Measurements from ENCODE around the gene GZF1.

GZF1 gene

DNA sequence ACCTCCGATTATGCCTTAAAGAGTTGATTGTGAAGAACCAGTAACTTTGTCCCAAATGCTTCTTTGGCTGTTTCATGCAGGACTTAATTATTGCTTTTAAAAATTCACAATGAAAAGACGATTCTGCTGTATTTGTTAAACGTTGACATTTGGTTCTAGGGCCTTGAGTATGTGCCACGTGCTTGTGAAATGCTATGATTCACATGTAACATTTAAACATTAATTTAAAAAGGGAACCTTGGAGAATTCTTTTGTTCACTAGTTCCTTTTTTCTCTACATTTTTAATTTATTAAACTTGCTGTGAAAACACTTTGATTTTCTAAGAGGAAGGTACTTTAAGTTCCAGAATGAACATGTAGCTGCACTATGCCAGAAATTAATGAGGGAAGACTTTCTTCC lies 9.5 kb downstream of the GZF1 start:
- Histone ChIP-seq H3K4ac (ENCODE audit: low read depth, low read length) (no peak overlapping the region), H3K23ac (ENCODE audit: low read length) (no peak overlapping the region), H4K8ac (ENCODE audit: low read depth, low read length) (no peak overlapping the region), H3K9ac (ENCODE audit: low read length) (no peak overlapping the region), H2BK15ac (replicated peaks; ENCODE audit: low read depth) (no peak overlapping the region), H3K36me3 (ENCODE audit: control insufficient read depth, insufficient read depth, low read length) (peaks cover 11% of the 10 kb centered on the region), H3K4me2 (ENCODE audit: low read length) (no peak overlapping the region), H3K79me1 (ENCODE audit: low read length) (peaks cover 6% of the 10 kb centered on the region), H3K4me3 (ENCODE audit: low read length) (no peak overlapping the region), H2BK5ac (ENCODE audit: low read length) (no peak overlapping the region), H3K4me1 (ENCODE audit: control insufficient read depth, low read depth, low read length) (no peaks in the 10 kb centered on the region), H4K5ac (ENCODE audit: low read length) (no peak overlapping the region), H2AK5ac (ENCODE audit: low read length) (no peak overlapping the region), H3K18ac (ENCODE audit: low read length) (no peak overlapping the region), H3K27me3 (ENCODE audit: insufficient read depth, low read length, poor library complexity) (no peaks in the 10 kb centered on the region), H3K56ac (ENCODE audit: low read length) (no peak overlapping the region), H2BK120ac (ENCODE audit: low read depth, low read length) (no peak overlapping the region), H3K27ac (ENCODE audit: low read depth, low read length) (no peak overlapping the region), H3K79me2 (ENCODE audit: control insufficient read depth, insufficient read depth, low read length) (peaks cover 8% of the 10 kb centered on the region)
- DNase-seq, result no peak
- WGBS (ENCODE audit: extremely low coverage, insufficient coverage, low lambda C conversion rate), result no CpG with 5 or more reads among the region's 4 CpGs

- Histone ChIP-seq H3K56ac (ENCODE audit: low read length) (no peak overlapping the region), H3K27me3 (ENCODE audit: insufficient read depth, low read length, poor library complexity) (no peaks in the 10 kb centered on the region), H3K36me3 (ENCODE audit: control insufficient read depth, insufficient read depth, low read length) (peaks cover 14% of the 10 kb centered on the region), H2BK120ac (ENCODE audit: low read depth, low read length) (no peak overlapping the region), H2BK5ac (ENCODE audit: low read length) (no peak overlapping the region), H3K4me2 (ENCODE audit: low read length) (no peak overlapping the region), H2AK5ac (ENCODE audit: low read length) (no peak overlapping the region), H2BK15ac (replicated peaks; ENCODE audit: low read depth) (no peak overlapping the region), H3K27ac (ENCODE audit: low read depth, low read length) (no peak overlapping the region), H3K4me1 (ENCODE audit: control insufficient read depth, low read depth, low read length) (no peaks in the 10 kb centered on the region), H3K23ac (ENCODE audit: low read length) (no peak overlapping the region), H3K79me2 (ENCODE audit: control insufficient read depth, insufficient read depth, low read length) (no peaks in the 10 kb centered on the region), H3K9ac (ENCODE audit: low read length) (no peak overlapping the region), H4K5ac (ENCODE audit: low read length) (no peak overlapping the region), H3K4ac (ENCODE audit: low read depth, low read length) (no peak overlapping the region), H3K79me1 (ENCODE audit: low read length) (no peaks in the 10 kb centered on the region), H3K4me3 (ENCODE audit: low read length) (no peak overlapping the region), H3K18ac (ENCODE audit: low read length) (no peak overlapping the region), H4K8ac (ENCODE audit: low read depth, low read length) (no peak overlapping the region)
- WGBS (ENCODE audit: extremely low coverage, insufficient coverage, low lambda C conversion rate), result no CpG with 5 or more reads among the region's 5 CpGs
- DNase-seq, result no peak
Measured at GRCh38 chr20:23374441-23374840, 12.5 kb downstream of the GZF1 start.

GRCh38 chr20:23375827-23376226 lies 13.8 kb downstream of the GZF1 start:
- no peak overlapping the region for H4K8ac ChIP-seq (ENCODE audit: low read depth, low read length)
- no peak overlapping the region for H2BK120ac ChIP-seq (ENCODE audit: low read depth, low read length)
- no peak overlapping the region for H3K4me2 ChIP-seq (ENCODE audit: low read length)
- no peaks in the 10 kb centered on the region for H3K79me2 ChIP-seq (ENCODE audit: control insufficient read depth, insufficient read depth, low read length)
- WGBS (ENCODE audit: extremely low coverage, insufficient coverage, low lambda C conversion rate), result no CpG with 5 or more reads among the region's 5 CpGs
- no peak overlapping the region for H2AK5ac ChIP-seq (ENCODE audit: low read length)
- no peak overlapping the region for H3K18ac ChIP-seq (ENCODE audit: low read length)
- H3K4me1 ChIP-seq (ENCODE audit: control insufficient read depth, low read depth, low read length), result no peaks in the 10 kb centered on the region
- no peak overlapping the region for H3K9ac ChIP-seq (ENCODE audit: low read length)
- no peak overlapping the region for H3K27ac ChIP-seq (ENCODE audit: low read depth, low read length)
- no peak overlapping the region for H2BK15ac ChIP-seq (replicated peaks; ENCODE audit: low read depth)
- H3K56ac ChIP-seq (ENCODE audit: low read length), result no peak overlapping the region
- H3K4me3 ChIP-seq (ENCODE audit: low read length), result no peak overlapping the region
- H3K23ac ChIP-seq (ENCODE audit: low read length), result no peak overlapping the region
- no peaks in the 10 kb centered on the region for H3K27me3 ChIP-seq (ENCODE audit: insufficient read depth, low read length, poor library complexity)
- no peak overlapping the region for H3K4ac ChIP-seq (ENCODE audit: low read depth, low read length)
- no peak overlapping the region for H2BK5ac ChIP-seq (ENCODE audit: low read length)
- peaks cover 13% of the 10 kb centered on the region for H3K36me3 ChIP-seq (ENCODE audit: control insufficient read depth, insufficient read depth, low read length)
- no peak for DNase-seq
- H3K79me1 ChIP-seq (ENCODE audit: low read length), result no peaks in the 10 kb centered on the region
- H4K5ac ChIP-seq (ENCODE audit: low read length), result no peak overlapping the region

- Histone ChIP-seq H2BK15ac (replicated peaks; ENCODE audit: low read depth) (no peak overlapping the region), H4K8ac (ENCODE audit: low read depth, low read length) (no peak overlapping the region), H3K27ac (ENCODE audit: low read depth, low read length) (no peak overlapping the region), H3K23ac (ENCODE audit: low read length) (no peak overlapping the region), H3K4ac (ENCODE audit: low read depth, low read length) (no peak overlapping the region), H2BK5ac (ENCODE audit: low read length) (no peak overlapping the region), H3K36me3 (ENCODE audit: control insufficient read depth, insufficient read depth, low read length) (peaks cover 7% of the 10 kb centered on the region), H4K5ac (ENCODE audit: low read length) (no peak overlapping the region), H2AK5ac (ENCODE audit: low read length) (no peak overlapping the region), H3K56ac (ENCODE audit: low read length) (no peak overlapping the region), H3K4me2 (ENCODE audit: low read length) (no peak overlapping the region), H2BK120ac (ENCODE audit: low read depth, low read length) (no peak overlapping the region), H3K4me1 (ENCODE audit: control insufficient read depth, low read depth, low read length) (no peaks in the 10 kb centered on the region), H3K9ac (ENCODE audit: low read length) (no peak overlapping the region), H3K27me3 (ENCODE audit: insufficient read depth, low read length, poor library complexity) (no peaks in the 10 kb centered on the region), H3K79me2 (ENCODE audit: control insufficient read depth, insufficient read depth, low read length) (no peaks in the 10 kb centered on the region), H3K4me3 (ENCODE audit: low read length) (no peak overlapping the region), H3K18ac (ENCODE audit: low read length) (no peak overlapping the region), H3K79me1 (ENCODE audit: low read length) (peaks cover 4% of the 10 kb centered on the region)
- no peak for DNase-seq
Measured at GRCh38 chr20:23379772-23380171, 17.8 kb downstream of the GZF1 start.

DNA sequence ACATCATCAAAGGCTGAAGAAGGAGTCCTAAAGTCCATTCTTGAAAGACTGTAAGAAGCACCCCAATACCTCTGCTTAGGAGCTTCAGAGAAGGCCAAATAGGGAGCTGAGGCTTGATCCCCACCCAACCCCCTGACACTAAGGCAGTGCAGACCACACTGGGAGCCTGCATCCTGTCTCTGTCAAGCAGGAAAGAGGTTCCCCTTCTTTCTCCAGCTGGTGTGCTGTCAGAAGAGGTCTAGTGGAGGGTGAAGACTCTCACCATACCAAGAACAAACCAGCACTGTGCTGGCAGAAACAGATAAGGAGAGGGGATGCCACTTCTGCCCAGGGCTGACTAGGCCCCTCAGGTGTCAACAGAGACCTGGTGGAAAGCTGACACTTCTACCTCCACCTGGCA lies 19.9 kb downstream of the GZF1 start:
- H3K27ac ChIP-seq (ENCODE audit: low read depth, low read length), result no peak overlapping the region

GRCh38 chr20:23386304-23387117 lies 24.5 kb downstream of the GZF1 start:
- Histone ChIP-seq H3K36me3 (ENCODE audit: control insufficient read depth, insufficient read depth, low read length) (no peaks in the 10 kb centered on the region), H3K4me2 (ENCODE audit: low read length) (no peak overlapping the region), H2BK5ac (ENCODE audit: low read length) (no peak overlapping the region), H3K18ac (ENCODE audit: low read length) (no peak overlapping the region), H2BK120ac (ENCODE audit: low read depth, low read length) (no peak overlapping the region), H3K27me3 (ENCODE audit: insufficient read depth, low read length, poor library complexity) (no peaks in the 10 kb centered on the region), H4K5ac (ENCODE audit: low read length) (no peak overlapping the region), H3K27ac (ENCODE audit: low read depth, low read length) (no peak overlapping the region), H3K4me1 (ENCODE audit: control insufficient read depth, low read depth, low read length) (no peaks in the 10 kb centered on the region), H2BK15ac (replicated peaks; ENCODE audit: low read depth) (no peak overlapping the region), H3K4ac (ENCODE audit: low read depth, low read length) (no peak overlapping the region), H3K23ac (ENCODE audit: low read length) (no peak overlapping the region), H3K56ac (ENCODE audit: low read length) (no peak overlapping the region), H2AK5ac (ENCODE audit: low read length) (no peak overlapping the region), H3K9ac (ENCODE audit: low read length) (no peak overlapping the region), H3K79me1 (ENCODE audit: low read length) (peaks cover 4% of the 10 kb centered on the region), H3K4me3 (ENCODE audit: low read length) (no peak overlapping the region), H3K79me2 (ENCODE audit: control insufficient read depth, insufficient read depth, low read length) (no peaks in the 10 kb centered on the region), H4K8ac (ENCODE audit: low read depth, low read length) (no peak overlapping the region)
- DNase-seq, result no peak
- WGBS (ENCODE audit: extremely low coverage, insufficient coverage, low lambda C conversion rate), result no CpG with 5 or more reads among the region's 6 CpGs

More for the DNA sequence above, 19.9 kb downstream of the GZF1 start:
- no peak overlapping the region for H3K4me3 ChIP-seq (ENCODE audit: low read length)
- H3K4me2 ChIP-seq (ENCODE audit: low read length), result no peak overlapping the region
- H3K56ac ChIP-seq (ENCODE audit: low read length), result no peak overlapping the region
- H3K18ac ChIP-seq (ENCODE audit: low read length), result no peak overlapping the region
- no peaks in the 10 kb centered on the region for H3K79me2 ChIP-seq (ENCODE audit: control insufficient read depth, insufficient read depth, low read length)
- H2BK120ac ChIP-seq (ENCODE audit: low read depth, low read length), result no peak overlapping the region
- H3K4ac ChIP-seq (ENCODE audit: low read depth, low read length), result no peak overlapping the region
- H3K36me3 ChIP-seq (ENCODE audit: control insufficient read depth, insufficient read depth, low read length), result peaks cover 3% of the 10 kb centered on the region
- no peaks in the 10 kb centered on the region for H3K4me1 ChIP-seq (ENCODE audit: control insufficient read depth, low read depth, low read length)
- H3K27me3 ChIP-seq (ENCODE audit: insufficient read depth, low read length, poor library complexity), result no peaks in the 10 kb centered on the region
- H3K79me1 ChIP-seq (ENCODE audit: low read length), result peaks cover 4% of the 10 kb centered on the region
- H3K23ac ChIP-seq (ENCODE audit: low read length), result no peak overlapping the region
- H4K8ac ChIP-seq (ENCODE audit: low read depth, low read length), result no peak overlapping the region
- no peak overlapping the region for H4K5ac ChIP-seq (ENCODE audit: low read length)
- no peak overlapping the region for H3K9ac ChIP-seq (ENCODE audit: low read length)
- no peak overlapping the region for H2BK5ac ChIP-seq (ENCODE audit: low read length)
- no peak overlapping the region for H2AK5ac ChIP-seq (ENCODE audit: low read length)
- DNase-seq, result no peak
- H2BK15ac ChIP-seq (replicated peaks; ENCODE audit: low read depth), result no peak overlapping the region

Measured in mesendoderm (in vitro differentiated cells).